ENCODE data around the gene NAA20.

NAA20 gene

DNA sequence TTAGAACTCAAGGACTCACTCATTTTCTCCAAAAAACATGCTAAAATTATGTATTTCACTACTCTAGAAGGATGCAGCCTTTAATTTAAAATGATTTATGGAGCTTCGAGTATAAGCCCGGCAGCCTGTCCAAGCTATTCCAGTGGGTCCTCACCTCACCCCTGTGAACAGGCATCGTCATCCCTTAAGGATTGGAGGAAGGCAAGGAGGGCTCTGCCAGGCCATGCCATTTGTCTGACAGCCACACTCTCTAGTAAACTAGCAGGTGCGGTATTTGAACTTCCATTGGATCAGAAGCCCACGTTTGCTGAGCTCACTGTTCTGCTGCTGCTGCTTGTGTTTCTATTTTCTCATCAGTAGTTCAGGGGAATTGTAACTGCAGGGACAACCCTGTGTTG, 39.8 kb upstream of the NAA20 start:
- TF ChIP-seq, protein P1, sequence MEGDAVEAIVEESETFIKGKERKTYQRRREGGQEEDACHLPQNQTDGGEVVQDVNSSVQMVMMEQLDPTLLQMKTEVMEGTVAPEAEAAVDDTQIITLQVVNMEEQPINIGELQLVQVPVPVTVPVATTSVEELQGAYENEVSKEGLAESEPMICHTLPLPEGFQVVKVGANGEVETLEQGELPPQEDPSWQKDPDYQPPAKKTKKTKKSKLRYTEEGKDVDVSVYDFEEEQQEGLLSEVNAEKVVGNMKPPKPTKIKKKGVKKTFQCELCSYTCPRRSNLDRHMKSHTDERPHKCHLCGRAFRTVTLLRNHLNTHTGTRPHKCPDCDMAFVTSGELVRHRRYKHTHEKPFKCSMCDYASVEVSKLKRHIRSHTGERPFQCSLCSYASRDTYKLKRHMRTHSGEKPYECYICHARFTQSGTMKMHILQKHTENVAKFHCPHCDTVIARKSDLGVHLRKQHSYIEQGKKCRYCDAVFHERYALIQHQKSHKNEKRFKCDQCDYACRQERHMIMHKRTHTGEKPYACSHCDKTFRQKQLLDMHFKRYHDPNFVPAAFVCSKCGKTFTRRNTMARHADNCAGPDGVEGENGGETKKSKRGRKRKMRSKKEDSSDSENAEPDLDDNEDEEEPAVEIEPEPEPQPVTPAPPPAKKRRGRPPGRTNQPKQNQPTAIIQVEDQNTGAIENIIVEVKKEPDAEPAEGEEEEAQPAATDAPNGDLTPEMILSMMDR (conservative IDR thresholded peaks at IDR 0.05), result no peak

DNA sequence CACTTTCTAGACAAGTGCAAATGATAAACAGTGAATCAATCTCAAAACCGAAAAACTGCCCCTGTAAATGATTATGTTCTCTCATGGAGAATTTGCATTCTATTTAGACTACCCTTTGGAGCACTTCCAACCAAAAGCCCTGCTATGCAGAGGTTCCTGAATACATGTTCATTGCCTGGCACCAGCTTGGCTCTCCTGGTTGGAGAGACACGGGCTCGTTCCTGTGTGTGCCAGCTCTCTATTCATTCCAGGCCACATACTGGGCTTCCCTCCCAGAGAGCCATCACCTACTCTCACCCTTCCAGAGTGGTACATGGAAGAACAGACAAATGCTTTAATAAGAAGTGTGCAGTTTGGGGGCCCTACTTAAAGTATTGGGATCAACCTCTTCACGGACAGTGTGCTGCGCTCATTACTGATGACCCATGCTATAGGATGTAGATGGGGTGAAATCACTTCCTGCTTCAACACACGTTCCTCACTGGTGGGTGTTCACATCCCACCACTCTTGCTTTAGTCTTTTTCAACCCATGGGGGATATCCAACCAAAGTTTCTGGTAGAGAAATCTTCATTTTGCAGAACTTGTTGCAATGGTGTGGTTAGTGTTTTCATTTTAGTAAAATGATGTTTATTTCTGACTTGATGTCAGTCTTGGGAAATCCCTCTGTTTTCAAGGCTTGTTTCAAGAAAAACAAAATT, 38.5 kb upstream of the NAA20 start:
- TF ChIP-seq, protein P1 (conservative IDR thresholded peaks at IDR 0.05), result no peak
- H3K27ac ChIP-seq, result no peak overlapping the region

More for the DNA sequence above, 39.8 kb upstream of the NAA20 start:
- peak overlapping the region; percentile 100 for H3K27ac ChIP-seq

DNA sequence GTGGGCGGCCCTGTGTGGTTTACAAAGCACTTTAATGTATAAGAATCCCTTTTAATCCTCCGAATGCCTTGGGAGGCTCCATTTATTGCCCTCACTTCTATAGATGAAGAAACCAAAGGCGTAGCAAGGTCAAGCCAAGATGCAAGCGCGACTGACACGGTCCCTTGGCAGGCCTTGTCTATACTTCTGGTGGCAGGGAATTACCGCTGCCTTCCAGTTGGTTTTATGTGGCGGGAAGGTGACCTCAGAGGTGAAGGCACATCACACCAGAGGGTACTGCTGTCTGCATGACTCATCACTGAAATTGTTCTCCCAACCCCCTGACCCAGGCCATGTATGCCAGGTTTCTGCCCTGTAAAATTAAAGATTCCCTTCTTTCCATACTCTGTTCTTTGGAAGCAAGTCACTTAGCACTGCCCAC, 36.1 kb upstream of the NAA20 start:
- no peak overlapping the region for H3K27ac ChIP-seq
- TF ChIP-seq, protein P1 (conservative IDR thresholded peaks at IDR 0.05), result no peak

DNA sequence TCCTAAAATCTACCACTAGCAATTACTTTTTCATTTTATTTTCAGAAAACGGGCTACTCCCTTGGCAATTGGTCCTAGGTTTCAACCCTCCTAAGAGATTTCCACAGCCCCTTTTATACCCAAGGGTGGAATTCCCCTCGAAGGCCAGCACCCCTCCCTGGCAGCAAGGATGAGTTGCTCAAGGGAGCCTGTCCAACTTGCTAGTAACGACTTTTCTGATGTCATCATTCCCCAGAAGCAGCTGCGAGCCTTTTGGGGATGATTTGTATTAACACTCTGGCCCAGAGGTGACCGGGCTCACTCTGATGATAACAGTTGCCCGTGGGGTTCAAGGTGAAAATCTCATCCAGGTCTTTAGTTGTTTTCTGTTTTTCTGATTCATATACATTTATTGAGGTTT, 30.7 kb upstream of the NAA20 start:
- peak overlapping the region; percentile 8; the same call in 1 of the 2 replicates for H3K27ac ChIP-seq
- TF ChIP-seq, protein P1 (conservative IDR thresholded peaks at IDR 0.05), result no peak

DNA sequence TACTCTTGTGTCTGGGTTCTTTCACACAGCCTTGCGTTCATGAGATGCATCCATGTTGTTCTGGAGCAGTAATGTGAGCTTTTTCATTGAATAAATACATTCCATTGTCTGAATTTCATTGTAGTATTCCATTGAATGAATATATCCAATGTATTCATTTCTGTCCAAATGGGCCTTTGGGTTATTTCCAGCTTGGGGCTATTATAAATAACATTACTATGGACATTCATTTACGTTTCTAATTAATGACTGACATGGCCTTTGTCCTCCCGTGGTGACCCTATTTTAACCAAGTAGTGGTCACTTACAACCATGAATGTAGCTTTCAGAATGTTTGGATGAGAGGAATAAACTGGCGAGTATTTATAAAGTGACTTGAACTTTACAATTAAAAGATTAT, 30.1 kb upstream of the NAA20 start:
- TF ChIP-seq, protein P1 (conservative IDR thresholded peaks at IDR 0.05), result no peak
- no peak overlapping the region for H3K27ac ChIP-seq

DNA sequence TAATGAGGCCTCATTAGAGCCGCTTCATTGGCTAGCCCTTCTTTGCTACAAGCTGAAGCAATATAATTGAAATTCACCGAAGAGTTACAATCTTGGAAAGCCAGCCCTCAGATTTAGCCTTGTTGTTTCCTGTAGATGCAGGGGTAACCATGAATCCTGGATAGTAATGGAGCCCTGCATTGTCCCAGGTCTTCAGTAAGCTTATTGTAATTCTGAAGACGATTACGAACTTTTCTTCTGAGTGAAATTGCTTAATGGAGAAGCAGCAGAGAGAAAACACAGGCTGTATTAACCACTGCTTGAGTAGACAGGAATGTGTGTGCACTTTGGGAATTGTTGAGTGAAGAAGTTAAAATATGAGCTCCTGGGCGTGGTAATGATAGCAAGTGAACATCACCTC, 26.3 kb upstream of the NAA20 start:
- no peak overlapping the region for H3K27ac ChIP-seq
- TF ChIP-seq, protein P1 (conservative IDR thresholded peaks at IDR 0.05), result no peak

DNA sequence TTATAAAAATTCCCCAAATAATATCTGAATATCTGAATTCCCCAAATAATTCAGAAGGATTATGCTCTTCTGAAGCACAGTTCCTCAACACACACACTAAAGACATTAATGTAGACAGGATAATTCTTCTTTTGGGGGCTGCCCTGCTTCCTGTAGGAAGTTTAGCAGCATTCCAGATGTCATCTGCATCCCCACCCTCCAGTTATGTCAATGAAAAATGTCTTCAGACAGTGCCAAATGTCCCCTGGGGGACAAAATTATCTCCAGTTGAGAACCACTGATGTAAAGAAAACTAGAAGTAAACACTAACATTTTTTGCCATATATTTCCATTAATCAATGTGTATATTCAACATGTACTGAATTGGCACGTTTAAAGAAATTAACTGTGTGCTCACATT, 25.9 kb upstream of the NAA20 start:
- H3K27ac ChIP-seq, result no peak overlapping the region

More for the DNA sequence above, 25.9 kb upstream of the NAA20 start:
- TF ChIP-seq, protein P1 (conservative IDR thresholded peaks at IDR 0.05), result no peak

All from VCaP (cell line).